ENCODE data around the gene NDUFS7. TPM values are rescaled to one million over a fixed set of nuclear protein-coding genes. Genes with fewer than 3 reads are reported as not detected.
A peak's percentile ranks its signal among the peaks of the same experiment; 100 is the strongest.
"Not testable (repeated sequence)": the region's sequence is repeated elsewhere in the genome, so short reads cannot be mapped to it uniquely, and the experiment has no call there.

The NDUFS7 gene
- total and polyA plus RNA-seq, 11 donors = 205 to 717 (median 336) TPM

- TF ChIP-seq POLR2A (IDR thresholded peaks at IDR 0.05) = no peak
- TF ChIP-seq, protein P1, sequence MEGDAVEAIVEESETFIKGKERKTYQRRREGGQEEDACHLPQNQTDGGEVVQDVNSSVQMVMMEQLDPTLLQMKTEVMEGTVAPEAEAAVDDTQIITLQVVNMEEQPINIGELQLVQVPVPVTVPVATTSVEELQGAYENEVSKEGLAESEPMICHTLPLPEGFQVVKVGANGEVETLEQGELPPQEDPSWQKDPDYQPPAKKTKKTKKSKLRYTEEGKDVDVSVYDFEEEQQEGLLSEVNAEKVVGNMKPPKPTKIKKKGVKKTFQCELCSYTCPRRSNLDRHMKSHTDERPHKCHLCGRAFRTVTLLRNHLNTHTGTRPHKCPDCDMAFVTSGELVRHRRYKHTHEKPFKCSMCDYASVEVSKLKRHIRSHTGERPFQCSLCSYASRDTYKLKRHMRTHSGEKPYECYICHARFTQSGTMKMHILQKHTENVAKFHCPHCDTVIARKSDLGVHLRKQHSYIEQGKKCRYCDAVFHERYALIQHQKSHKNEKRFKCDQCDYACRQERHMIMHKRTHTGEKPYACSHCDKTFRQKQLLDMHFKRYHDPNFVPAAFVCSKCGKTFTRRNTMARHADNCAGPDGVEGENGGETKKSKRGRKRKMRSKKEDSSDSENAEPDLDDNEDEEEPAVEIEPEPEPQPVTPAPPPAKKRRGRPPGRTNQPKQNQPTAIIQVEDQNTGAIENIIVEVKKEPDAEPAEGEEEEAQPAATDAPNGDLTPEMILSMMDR (IDR thresholded peaks at IDR 0.05) = no peak
- Histone ChIP-seq H3K4me3 (no peak overlapping the region), H3K9me3 (no peaks in the 10 kb centered on the region), H3K27ac (peak overlapping the region in 8 of 12 donors; percentile 4 to 72 (median 42)), H3K36me3 (peaks cover 0 to 63% (median 46%) of the 10 kb centered on the region in 9 donors), H3K4me1 (peaks cover 10 to 65% (median 51%) of the 10 kb centered on the region in 12 donors), H3K27me3 (no peaks in the 10 kb centered on the region)
- intact Hi-C loops (cut with DNase I) = no loop called here
- no peak for DNase-seq
- ATAC-seq = peak in 2 of 4 donors; percentile 14 to 25
- WGBS, 4 donors = 56 to 60% (median 59%) methylated on average over 30 of the region's 30 CpGs
These were observed 34.2 kb downstream of the NDUFS7 start for GRCh38 chr19:1417681-1418495.

- DNase-seq (no peak), ATAC-seq (no peak)
- WGBS, 4 donors = 60 to 73% (median 71%) methylated on average over 13 of the region's 13 CpGs
- Histone ChIP-seq H3K27me3 (no peaks in the 10 kb centered on the region), H3K4me1 (peaks cover 10 to 60% (median 47%) of the 10 kb centered on the region in 12 donors), H3K36me3 (peaks cover 0 to 63% (median 48%) of the 10 kb centered on the region in 9 donors), H3K27ac (peak overlapping the region in 7 of 12 donors; percentile 4 to 72 (median 47)), H3K4me3 (no peak overlapping the region), H3K9me3 (no peaks in the 10 kb centered on the region)
- TF ChIP-seq POLR2A (IDR thresholded peaks at IDR 0.05) = no peak
- TF ChIP-seq, protein P1 (IDR thresholded peaks at IDR 0.05) = no peak
- intact Hi-C loops (cut with DNase I) = no loop called here
These were observed 34.7 kb downstream of the NDUFS7 start for GRCh38 chr19:1418496-1418775.

DNA sequence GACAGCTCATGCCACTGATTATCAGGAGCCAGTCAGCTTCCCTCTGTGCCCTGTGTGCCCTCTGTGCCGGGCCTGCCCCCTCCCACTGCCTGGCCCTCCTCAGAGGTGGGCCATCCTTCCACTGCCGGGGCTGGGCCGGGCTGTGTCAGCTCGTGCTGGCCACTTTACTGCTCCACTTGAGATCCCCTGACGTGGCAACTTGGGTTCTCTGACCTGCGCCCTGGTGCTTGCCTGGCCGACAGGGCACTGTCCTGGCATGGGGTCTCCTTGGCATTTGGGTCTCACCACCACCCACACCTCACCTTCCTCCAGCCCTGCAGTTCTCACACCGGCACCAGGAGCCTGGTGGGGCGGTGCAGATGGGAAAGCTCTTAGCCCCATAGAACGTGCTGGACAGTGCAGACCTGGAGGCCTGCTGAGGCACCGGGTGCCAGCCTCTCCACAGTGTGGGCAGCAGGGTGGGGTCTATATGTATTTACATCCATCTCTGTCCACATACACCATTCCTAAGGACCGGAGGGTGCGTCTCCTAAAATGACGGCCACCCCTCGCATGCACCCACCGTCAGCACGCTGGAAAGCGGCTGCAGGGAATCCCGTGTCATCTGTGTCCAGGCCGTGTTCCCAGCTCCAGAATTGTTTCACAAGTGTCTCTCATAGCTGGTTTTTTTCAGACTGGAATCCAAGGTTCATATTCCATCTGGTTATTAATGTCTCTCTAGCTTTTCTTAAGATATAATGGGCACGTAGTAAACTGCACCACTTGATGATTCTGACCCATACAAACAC lies 35.4 kb downstream of the NDUFS7 start:
- 53 to 71% (median 59%) methylated on average over 20 to 21 of the region's 21 CpGs for WGBS, 4 donors
- TF ChIP-seq, protein P1 (IDR thresholded peaks at IDR 0.05) = no peak
- no peak for TF ChIP-seq POLR2A (IDR thresholded peaks at IDR 0.05)
- Histone ChIP-seq H3K4me3 (no peak overlapping the region), H3K9me3 (no peaks in the 10 kb centered on the region), H3K4me1 (peaks cover 10 to 54% (median 45%) of the 10 kb centered on the region in 12 donors), H3K27me3 (no peaks in the 10 kb centered on the region), H3K36me3 (peaks cover 0 to 66% (median 52%) of the 10 kb centered on the region in 9 donors), H3K27ac (peak overlapping the region in 9 of 12 donors; percentile 17 to 72 (median 47))
- ATAC-seq (peak; percentile 24 to 68 (median 46)), DNase-seq (peak in 2 of 5 donors; percentile 7 to 62)
- intact Hi-C loops (cut with DNase I) = no loop called here

DNA sequence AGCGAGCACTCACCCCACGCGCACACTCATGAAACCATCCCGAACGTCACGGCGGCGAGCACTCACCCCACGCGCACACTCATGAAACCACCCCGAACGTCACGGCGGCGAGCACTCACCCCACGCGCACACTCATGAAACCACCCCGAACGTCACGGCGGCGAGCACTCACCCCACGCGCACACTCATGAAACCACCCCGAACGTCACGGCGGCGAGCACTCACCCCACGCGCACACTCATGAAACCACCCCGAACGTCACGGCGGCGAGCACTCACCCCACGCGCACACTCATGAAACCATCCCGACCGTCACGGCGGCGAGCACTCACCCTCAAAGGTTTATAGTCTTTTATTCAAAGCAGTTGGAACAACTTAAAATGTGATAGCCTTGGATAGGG lies 36.4 kb downstream of the NDUFS7 start:
- peaks cover 10 to 45% (median 38%) of the 10 kb centered on the region in 12 donors for H3K4me1 ChIP-seq
- 92 to 98% (median 96%) methylated on average over 22 to 36 of the region's 43 CpGs for WGBS, 4 donors
- H3K27me3 ChIP-seq; DNase-seq; ATAC-seq; intact Hi-C loops (cut with DNase I); H3K4me3 ChIP-seq; H3K9me3 ChIP-seq; H3K27ac ChIP-seq: not testable (repeated sequence)
- H3K36me3 ChIP-seq = peaks cover 0 to 74% (median 60%) of the 10 kb centered on the region in 9 donors
